GM19023 (cell line): Measurements from ENCODE around the gene ZPLD1.
A peak's percentile ranks its signal among the peaks of the same experiment; 100 is the strongest.

Experiments used
- ATAC-seq: cut with Tn5 transposase; IDR thresholded peaks from one replicate; pipeline ENCODE4 v1.9.1; 2021; ENCODE audit warnings: mild to moderate bottlenecking, moderate library complexity; ENCODE audit not compliant: unreplicated experiment

ZPLD1 gene

GRCh38 chr3:102521246-102521645, 86.4 kb downstream of the ZPLD1 start:
- no peak for ATAC-seq

GRCh38 chr3:102525624-102526023, 90.8 kb downstream of the ZPLD1 start:
- peak; percentile 55 for ATAC-seq

DNA sequence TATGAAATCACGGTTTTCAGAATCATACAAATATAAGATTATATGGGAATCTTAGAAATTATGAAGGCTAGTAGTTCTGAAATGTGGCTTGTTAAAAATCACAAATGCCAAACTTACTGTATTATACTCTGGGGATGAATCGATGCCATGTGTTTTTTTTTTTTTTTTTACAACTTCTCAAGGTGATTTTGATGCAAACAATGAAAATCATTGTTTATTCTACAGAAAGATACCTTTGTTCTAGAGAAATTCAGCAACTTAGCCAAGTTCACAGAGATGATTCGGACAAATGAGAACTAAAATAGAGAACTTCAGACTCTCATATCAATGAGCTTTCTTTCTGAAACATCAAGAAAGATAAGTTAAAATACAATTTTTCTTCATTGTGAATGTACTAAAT, 92.0 kb downstream of the ZPLD1 start:
- ATAC-seq: no peak

- no peak for ATAC-seq
These were observed 93.9 kb downstream of the ZPLD1 start for GRCh38 chr3:102528727-102529126.
